ENCODE results near the gene SLC37A1.

Gene SLC37A1

DNA sequence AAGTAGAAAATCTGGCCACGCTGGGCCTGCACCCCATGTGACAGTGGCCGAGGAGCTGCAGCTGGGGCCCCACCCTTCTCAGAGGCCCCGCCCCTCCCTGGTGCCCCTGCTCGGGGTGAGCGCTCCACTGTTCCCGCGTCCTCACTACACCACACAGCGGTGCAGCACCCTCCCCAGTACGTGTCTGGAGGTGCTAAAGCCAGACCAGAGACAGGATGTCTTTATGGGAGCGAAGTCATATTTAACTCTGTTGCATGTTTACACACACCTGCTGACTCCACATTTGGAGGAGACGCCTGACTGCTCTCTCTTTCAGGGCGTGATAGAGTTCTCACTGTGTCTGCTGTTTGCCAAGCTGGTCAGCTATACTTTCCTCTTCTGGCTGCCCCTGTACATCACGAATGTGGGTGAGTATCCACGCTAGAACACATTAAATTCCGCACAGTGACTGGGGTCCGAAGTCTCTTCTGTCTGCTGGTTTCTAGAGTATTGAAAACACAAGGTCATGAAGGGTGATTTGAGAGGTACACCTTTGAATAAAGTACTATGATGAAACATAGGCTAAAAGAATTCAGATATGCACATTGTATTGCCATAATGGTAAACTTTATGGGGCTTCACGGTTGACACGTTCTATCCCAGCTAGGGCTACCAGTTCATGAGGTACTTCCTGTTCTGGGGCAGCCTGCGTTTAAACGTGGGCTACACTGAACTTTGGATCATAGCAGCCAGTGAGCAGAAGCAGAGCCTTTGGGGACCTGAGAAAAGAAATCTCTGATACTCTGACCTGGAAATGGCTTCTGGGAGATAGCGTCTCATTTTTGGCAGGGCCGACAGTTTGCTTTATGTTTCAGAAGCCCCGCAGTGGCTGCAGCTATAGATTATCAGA lies 48.4 kb downstream of the SLC37A1 start:
- Histone ChIP-seq H3K4me3 (replicated peaks; ENCODE audit: low read depth, low read length) (no peak overlapping the region), H3K27me3 (replicated peaks; ENCODE audit: control insufficient read depth, insufficient read depth, low read length) (no peaks in the 10 kb centered on the region), H3K36me3 (ENCODE audit: control insufficient read depth, insufficient read depth, low read length) (peaks cover 6% of the 10 kb centered on the region)
- TF ChIP-seq, protein P1, sequence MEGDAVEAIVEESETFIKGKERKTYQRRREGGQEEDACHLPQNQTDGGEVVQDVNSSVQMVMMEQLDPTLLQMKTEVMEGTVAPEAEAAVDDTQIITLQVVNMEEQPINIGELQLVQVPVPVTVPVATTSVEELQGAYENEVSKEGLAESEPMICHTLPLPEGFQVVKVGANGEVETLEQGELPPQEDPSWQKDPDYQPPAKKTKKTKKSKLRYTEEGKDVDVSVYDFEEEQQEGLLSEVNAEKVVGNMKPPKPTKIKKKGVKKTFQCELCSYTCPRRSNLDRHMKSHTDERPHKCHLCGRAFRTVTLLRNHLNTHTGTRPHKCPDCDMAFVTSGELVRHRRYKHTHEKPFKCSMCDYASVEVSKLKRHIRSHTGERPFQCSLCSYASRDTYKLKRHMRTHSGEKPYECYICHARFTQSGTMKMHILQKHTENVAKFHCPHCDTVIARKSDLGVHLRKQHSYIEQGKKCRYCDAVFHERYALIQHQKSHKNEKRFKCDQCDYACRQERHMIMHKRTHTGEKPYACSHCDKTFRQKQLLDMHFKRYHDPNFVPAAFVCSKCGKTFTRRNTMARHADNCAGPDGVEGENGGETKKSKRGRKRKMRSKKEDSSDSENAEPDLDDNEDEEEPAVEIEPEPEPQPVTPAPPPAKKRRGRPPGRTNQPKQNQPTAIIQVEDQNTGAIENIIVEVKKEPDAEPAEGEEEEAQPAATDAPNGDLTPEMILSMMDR (IDR thresholded peaks at IDR 0.05; ENCODE audit: insufficient read depth, low read length, poor library complexity, severe bottlenecking) = no peak
- peak; percentile 55 for DNase-seq (ENCODE audit: extremely low read depth, insufficient read length)

DNA sequence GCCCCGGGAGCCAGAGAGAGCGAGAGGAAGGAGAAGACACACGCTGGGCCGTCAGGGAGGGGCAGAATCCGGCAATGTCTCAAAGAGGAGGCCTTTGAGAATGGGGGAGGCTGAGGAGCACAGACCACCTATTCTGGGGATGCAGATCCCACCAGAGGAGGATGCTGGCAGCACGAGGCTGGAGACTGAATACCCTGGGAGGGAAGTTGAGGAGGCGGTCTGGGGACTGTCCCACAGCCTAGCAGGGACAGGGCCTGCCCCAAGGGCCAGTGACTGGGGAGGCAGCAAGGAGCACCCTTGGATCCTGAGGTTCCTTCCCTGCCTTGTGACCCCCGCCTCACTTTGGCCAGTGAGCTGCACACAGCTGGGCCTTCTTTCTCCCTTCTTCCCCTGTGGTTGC lies 49.2 kb downstream of the SLC37A1 start:
- H3K36me3 ChIP-seq (ENCODE audit: control insufficient read depth, insufficient read depth, low read length) = peaks cover 6% of the 10 kb centered on the region
- TF ChIP-seq, protein P1 (IDR thresholded peaks at IDR 0.05; ENCODE audit: insufficient read depth, low read length, poor library complexity, severe bottlenecking) = no peak

DNA sequence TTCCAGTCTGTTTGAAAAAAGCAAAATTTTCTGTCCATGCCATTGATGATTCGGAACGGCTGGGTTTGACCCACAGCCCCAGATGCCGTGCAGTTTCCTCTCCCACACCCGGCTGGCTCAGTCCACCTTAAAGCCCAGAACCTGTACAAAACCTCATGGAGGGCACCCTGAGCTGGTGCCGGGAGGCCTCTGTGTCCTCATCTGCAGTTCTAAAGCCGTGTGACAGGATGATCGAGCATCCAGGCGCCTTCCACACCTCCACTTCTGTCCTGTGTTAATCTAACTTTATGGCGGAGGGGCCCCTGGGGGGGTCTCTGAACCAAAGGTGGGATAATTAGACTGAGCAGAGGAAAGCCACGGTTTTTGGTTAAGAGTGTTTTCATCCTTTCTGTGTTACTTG lies 49.6 kb downstream of the SLC37A1 start:
- peaks cover 6% of the 10 kb centered on the region for H3K36me3 ChIP-seq (ENCODE audit: control insufficient read depth, insufficient read depth, low read length)
- H3K27me3 ChIP-seq (replicated peaks; ENCODE audit: control insufficient read depth, insufficient read depth, low read length) = no peaks in the 10 kb centered on the region
- no peak for DNase-seq (ENCODE audit: extremely low read depth, insufficient read length)
- TF ChIP-seq, protein P1 (IDR thresholded peaks at IDR 0.05; ENCODE audit: insufficient read depth, low read length, poor library complexity, severe bottlenecking) = no peak
- H3K4me3 ChIP-seq (replicated peaks; ENCODE audit: low read depth, low read length) = no peak overlapping the region

More for the DNA sequence above, 49.2 kb downstream of the SLC37A1 start:
- Histone ChIP-seq H3K27me3 (replicated peaks; ENCODE audit: control insufficient read depth, insufficient read depth, low read length) (no peaks in the 10 kb centered on the region), H3K4me3 (replicated peaks; ENCODE audit: low read depth, low read length) (no peak overlapping the region)
- no peak for DNase-seq (ENCODE audit: extremely low read depth, insufficient read length)

DNA sequence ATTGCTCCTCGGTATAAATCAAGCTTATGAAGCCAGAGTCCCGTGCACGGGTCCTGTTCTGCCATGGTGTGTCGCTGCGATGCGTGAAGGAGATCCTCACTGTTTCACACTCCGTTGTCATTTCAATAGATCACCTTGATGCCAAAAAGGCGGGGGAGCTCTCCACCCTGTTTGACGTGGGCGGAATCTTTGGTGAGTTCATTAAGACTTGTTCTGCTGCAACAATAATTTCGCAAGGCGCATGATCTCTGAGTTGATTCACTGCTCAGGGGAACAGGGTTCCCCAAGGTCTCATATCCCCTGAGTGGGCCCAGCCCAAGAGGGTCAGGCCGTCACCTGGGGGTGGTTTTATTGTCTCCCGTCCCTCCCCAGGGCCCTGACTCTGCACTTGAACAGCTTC lies 50.0 kb downstream of the SLC37A1 start:
- peaks cover 6% of the 10 kb centered on the region for H3K36me3 ChIP-seq (ENCODE audit: control insufficient read depth, insufficient read depth, low read length)
- no peak for DNase-seq (ENCODE audit: extremely low read depth, insufficient read length)
- TF ChIP-seq, protein P1 (IDR thresholded peaks at IDR 0.05; ENCODE audit: insufficient read depth, low read length, poor library complexity, severe bottlenecking) = no peak
- H3K4me3 ChIP-seq (replicated peaks; ENCODE audit: low read depth, low read length) = no peak overlapping the region
- H3K27me3 ChIP-seq (replicated peaks; ENCODE audit: control insufficient read depth, insufficient read depth, low read length) = no peaks in the 10 kb centered on the region

DNA sequence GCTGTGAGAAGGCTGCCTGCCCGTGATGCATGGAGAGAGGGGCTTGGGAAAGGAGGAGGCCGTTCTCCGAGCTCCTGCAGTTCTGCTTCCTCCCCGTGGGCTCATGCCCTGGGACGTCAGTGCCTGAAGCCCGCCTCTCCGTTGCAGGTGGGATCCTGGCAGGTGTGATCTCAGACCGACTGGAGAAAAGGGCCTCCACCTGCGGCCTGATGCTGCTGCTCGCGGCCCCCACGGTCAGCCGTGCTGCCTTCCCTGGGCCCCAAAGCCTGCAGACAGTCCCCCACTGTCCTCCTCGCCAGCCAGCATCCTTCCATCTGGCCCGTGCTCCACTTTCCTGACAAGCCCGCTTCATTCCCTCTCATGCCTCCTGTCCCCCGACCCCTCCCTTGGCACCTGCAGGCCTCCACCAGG lies 50.9 kb downstream of the SLC37A1 start:
- no peak overlapping the region for H3K4me3 ChIP-seq (replicated peaks; ENCODE audit: low read depth, low read length)

More for the DNA sequence above, 50.9 kb downstream of the SLC37A1 start:
- TF ChIP-seq, protein P1 (IDR thresholded peaks at IDR 0.05; ENCODE audit: insufficient read depth, low read length, poor library complexity, severe bottlenecking) = no peak
- no peak for DNase-seq (ENCODE audit: extremely low read depth, insufficient read length)
- H3K36me3 ChIP-seq (ENCODE audit: control insufficient read depth, insufficient read depth, low read length) = peaks cover 6% of the 10 kb centered on the region
- no peaks in the 10 kb centered on the region for H3K27me3 ChIP-seq (replicated peaks; ENCODE audit: control insufficient read depth, insufficient read depth, low read length)

All from GM06990 (cell line).